HCT116 (cell line): ENCODE measurements around the gene OVOL3. TPM values are rescaled to one million over a fixed set of nuclear protein-coding genes. Genes with fewer than 3 reads are reported as not detected.

Experiments used
- ATAC-seq: fragments of 200-7000 bp; cut with Tn5 transposase; 2 replicates; pipeline ENCODE4 v1.9.1; 2020; ENCODE audit warnings: mild to moderate bottlenecking, moderate library complexity
- BruUV-seq: library from RNA; stranded (reverse); fragments of 400-500 nt; replicated peaks from 2 replicates; lab custom pipeline; 2021; lab: Mats Ljungman, UMichigan
- CTCF ChIA-PET: fragments of 300-600 bp; sonication (Branson Sonifier 250); formaldehyde crosslinking; loops from one replicate; lab custom pipeline; 2021; ENCODE audit warnings: antibody characterized with exemption; lab: Charles Lee
- POLR2A ChIA-PET: fragments of 300-600, 350-600 bp; sonication (Branson Sonifier 250); formaldehyde crosslinking; loops from one replicate; lab custom pipeline; 2021; ENCODE audit warnings: antibody characterized with exemption; lab: Charles Lee
- RAD21 ChIA-PET, 2 experiments: fragments of 300-600 bp; sonication (Branson Sonifier 250); formaldehyde crosslinking; loops; one replicate each; lab custom pipeline; 2023; ENCODE audit warnings: low total read pairs in 2 of 2; ENCODE audit not compliant: uncharacterized antibody in 2 of 2, unreplicated experiment in 2 of 2, low non-redundant PET in 1 of 2; lab: Charles Lee
- DNase-seq: peaks from one replicate; pipeline ENCODE4 v3.0.0-alpha.2; 2010; ENCODE audit warnings: low read depth, low spot score
- H2AFZ ChIP-seq: fragments of 200-600 bp; shearing (Covaris generic), sonication (generic); 2 replicates; pipeline ENCODE4 v1.6.1; 2017; ENCODE audit warnings: low read depth, mixed run types, mixed read lengths, antibody characterized with exemption, low read length; ENCODE audit not compliant: poor library complexity, severe bottlenecking
- H3K27ac ChIP-seq: 2 replicates; pipeline ENCODE4 v1.5.1; 2012; ENCODE audit warnings: low read depth, low read length
- H3K27me3 ChIP-seq: fragments of 200-600 bp; sonication (generic); 2 replicates; pipeline ENCODE4 v1.6.1; 2016; ENCODE audit warnings: mixed run types, low read length, mixed read lengths; ENCODE audit not compliant: insufficient read depth
- H3K36me3 ChIP-seq, 2 experiments: fragments of 200-500 bp in 1 of 2; fragments of 200-600 bp in 1 of 2; sonication (Bioruptor generic) in 1 of 2; sonication (generic) in 1 of 2; 2 replicates each; pipeline versions ENCODE4 v1.5.1 to v1.6.1; 2014 to 2016; ENCODE audit warnings: low read length in 2 of 2, inconsistent platforms in 1 of 2, mixed read lengths in 1 of 2, mixed run types in 1 of 2; ENCODE audit not compliant: insufficient read depth in 2 of 2, control insufficient read depth in 1 of 2
- H3K4me1 ChIP-seq, 2 experiments: fragments of 200-600 bp in 1 of 2; sonication (generic) in 1 of 2; 2 replicates each; pipeline versions ENCODE4 v1.5.1 to v1.6.1; 2012 to 2017; ENCODE audit warnings: low read length in 2 of 2, inconsistent platforms in 1 of 2, mild to moderate bottlenecking in 1 of 2, mixed read lengths in 1 of 2, mixed run types in 1 of 2, moderate library complexity in 1 of 2; ENCODE audit not compliant: insufficient read depth in 2 of 2, control insufficient read depth in 1 of 2
- H3K4me2 ChIP-seq: fragments of 200-600 bp; sonication (generic); 2 replicates; pipeline ENCODE4 v1.6.1; 2017; ENCODE audit warnings: mixed run types, low read length, mixed read lengths
- H3K4me3 ChIP-seq, 2 experiments: fragments of 200-600 bp in 1 of 2; sonication (generic) in 1 of 2; replicated peaks in 1 of 2; 2 replicates each; pipeline ENCODE4 v1.5.1; 2011 to 2016; ENCODE audit warnings: low read length in 2 of 2, control low read depth in 1 of 2, low read depth in 1 of 2, mild to moderate bottlenecking in 1 of 2, mixed read lengths in 1 of 2, mixed run types in 1 of 2
- H3K79me2 ChIP-seq: fragments of 200-600 bp; sonication (generic); 2 replicates; pipeline ENCODE4 v1.6.1; 2017; ENCODE audit warnings: mild to moderate bottlenecking, mixed run types, low read length, moderate library complexity, mixed read lengths; ENCODE audit not compliant: insufficient read depth
- H3K9ac ChIP-seq: fragments of 200-600 bp; sonication (generic); 2 replicates; pipeline ENCODE4 v1.6.1; 2016; ENCODE audit warnings: low read length, mixed read lengths
- H3K9me2 ChIP-seq: fragments of 200-600 bp; sonication (generic), shearing (Covaris generic); 2 replicates; pipeline ENCODE4 v1.6.1; 2017; ENCODE audit warnings: mixed run types, mild to moderate bottlenecking, moderate library complexity; ENCODE audit not compliant: insufficient read depth
- H3K9me3 ChIP-seq, 2 experiments: fragments of 200-500 bp in 1 of 2; fragments of 200-600 bp in 1 of 2; sonication (Bioruptor generic) in 1 of 2; sonication (generic) in 1 of 2; 2 replicates each; pipeline ENCODE4 v1.6.1; 2014 to 2017; ENCODE audit warnings: low read length in 2 of 2, mixed read lengths in 2 of 2, inconsistent platforms in 1 of 2, low read depth in 1 of 2, mild to moderate bottlenecking in 1 of 2, mixed run types in 1 of 2, moderate library complexity in 1 of 2; ENCODE audit not compliant: control insufficient read depth in 1 of 2, insufficient read depth in 1 of 2
- H4K20me1 ChIP-seq: fragments of 200-600 bp; sonication (generic), shearing (Covaris generic); 2 replicates; pipeline ENCODE4 v1.6.1; 2017; ENCODE audit warnings: mixed run types, mild to moderate bottlenecking, moderate library complexity; ENCODE audit not compliant: insufficient read depth
- CTCF ChIP-seq, 3 experiments: fragments of 200-600 bp in 1 of 3; sonication (generic) in 1 of 3; IDR thresholded peaks in 2 of 3; conservative IDR thresholded peaks in 1 of 3; 2 replicates each; pipeline ENCODE4 v1.5.1; 2012 to 2017; ENCODE audit warnings: low read depth in 2 of 3, low read length in 2 of 3, antibody characterized with exemption in 1 of 3, borderline replicate concordance in 1 of 3, control low read depth in 1 of 3, mild to moderate bottlenecking in 1 of 3, mixed read lengths in 1 of 3, mixed run types in 1 of 3, moderate library complexity in 1 of 3; ENCODE audit not compliant: insufficient read depth in 1 of 3
- EZH2 ChIP-seq: fragments of 200-600 bp; sonication (generic); IDR thresholded peaks from 2 replicates; pipeline ENCODE4 v1.6.1; 2017; ENCODE audit warnings: antibody characterized with exemption, mixed run types
- intact Hi-C: fragments of 100-400 bp; cut with micrococcal nuclease; formaldehyde crosslinking; loops from 2 replicates; pipeline ENCODE4 v1.10.0; 2022
- total RNA-seq: library from RNA; stranded (reverse); gene quantifications from one replicate; pipeline ENCODE4 v1.2.1, GENCODE V29; 2021; ENCODE audit not compliant: unreplicated experiment

The OVOL3 gene
- total RNA-seq, 1 experiment from 2014 or later = not detected

- RAD21 ChIA-PET = interaction anchor here in 1 of 2 experiments (1.2 kb wide), 1 partner anchor 54 kb away, joined by 3 read pairs; no protein-coding TSS in a partner anchor
- intact Hi-C loops = loop anchor here (10.0 kb wide), 1 partner anchor 109 kb away; the partner anchor contains the start of gene SYNE4
- DNase-seq (no peak), ATAC-seq (peak; percentile 4; the same call in 1 of the 2 replicates)
- H3K9ac ChIP-seq = peak overlapping the region; percentile 86
- H3K36me3 ChIP-seq = peaks cover 13 to 14% of the 10 kb centered on the region in 2 experiments; a peak in 3 of 4 replicates
- peaks cover 28% of the 10 kb centered on the region for H3K79me2 ChIP-seq
- no peaks in the 10 kb centered on the region for H4K20me1 ChIP-seq
- POLR2A ChIA-PET = interaction anchor here (0.7 to 1.3 kb wide), 3 partner anchors 14 to 100 kb away, joined by 3 to 19 read pairs (median 6); partner anchors contain the start of genes THAP8, ZNF146 and ZNF565
- peaks cover 7 to 27% of the 10 kb centered on the region in 2 experiments; a peak in 3 of 4 replicates for H3K4me1 ChIP-seq
- H3K27ac ChIP-seq = peak overlapping the region; percentile 92
- CTCF ChIA-PET = interaction anchor here (2.3 kb wide), 1 partner anchor 13 kb away, joined by 16 read pairs; no protein-coding TSS in a partner anchor
- H3K9me2 ChIP-seq = no peaks in the 10 kb centered on the region
- H3K4me2 ChIP-seq = peak overlapping the region; percentile 95
- no peaks in the 10 kb centered on the region for H3K27me3 ChIP-seq
- BruUV-seq = TSS peak; percentile 66
- TF ChIP-seq CTCF (IDR thresholded peaks at IDR 0.05 in 2 of 3, conservative IDR thresholded peaks at IDR 0.05 in 1 of 3; ENCODE audit: borderline replicate concordance in 1 of 3, insufficient read depth in 1 of 3, low read depth in 2 of 3, low read length in 2 of 3) = peak in 2 of 3 experiments; percentile 5 to 15; a peak in 2 of 6 replicates
- no peak for TF ChIP-seq EZH2
- no peaks in the 10 kb centered on the region for H3K9me3 ChIP-seq
- peak overlapping the region; percentile 82 to 99 for H3K4me3 ChIP-seq
- H2AFZ ChIP-seq = no peak overlapping the region
Observed at GRCh38 chr19:36113894-36114720, 3.2 kb downstream of the OVOL3 start.
